ENCODE measurements around the gene GPR62. TPM values are rescaled to one million over a fixed set of nuclear protein-coding genes. Genes with fewer than 3 reads are reported as not detected.

The GPR62 gene
- total RNA-seq, 4 donors from 2014 or later = 0.94 TPM; not detected in 3

DNA sequence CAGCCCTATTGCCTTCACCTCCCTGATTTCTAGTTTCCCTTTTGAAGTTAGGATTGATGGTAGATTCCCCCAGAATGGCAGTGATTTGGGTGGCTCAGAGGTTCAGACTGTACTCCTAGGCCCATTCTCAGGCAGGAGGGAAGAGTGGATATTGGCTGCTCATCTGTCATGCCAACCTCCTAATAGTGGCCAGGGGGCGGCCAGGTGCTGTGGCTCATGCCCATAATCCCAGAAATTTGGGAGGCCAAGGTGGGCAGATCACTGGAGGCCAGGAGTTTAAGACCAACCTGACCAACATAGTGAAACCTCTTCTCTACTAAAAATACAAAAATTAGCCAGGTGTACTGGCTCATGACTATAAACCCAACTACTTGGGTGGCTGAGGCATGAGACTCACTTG lies 24.7 kb upstream of the GPR62 start:
- TF ChIP-seq, protein P1, sequence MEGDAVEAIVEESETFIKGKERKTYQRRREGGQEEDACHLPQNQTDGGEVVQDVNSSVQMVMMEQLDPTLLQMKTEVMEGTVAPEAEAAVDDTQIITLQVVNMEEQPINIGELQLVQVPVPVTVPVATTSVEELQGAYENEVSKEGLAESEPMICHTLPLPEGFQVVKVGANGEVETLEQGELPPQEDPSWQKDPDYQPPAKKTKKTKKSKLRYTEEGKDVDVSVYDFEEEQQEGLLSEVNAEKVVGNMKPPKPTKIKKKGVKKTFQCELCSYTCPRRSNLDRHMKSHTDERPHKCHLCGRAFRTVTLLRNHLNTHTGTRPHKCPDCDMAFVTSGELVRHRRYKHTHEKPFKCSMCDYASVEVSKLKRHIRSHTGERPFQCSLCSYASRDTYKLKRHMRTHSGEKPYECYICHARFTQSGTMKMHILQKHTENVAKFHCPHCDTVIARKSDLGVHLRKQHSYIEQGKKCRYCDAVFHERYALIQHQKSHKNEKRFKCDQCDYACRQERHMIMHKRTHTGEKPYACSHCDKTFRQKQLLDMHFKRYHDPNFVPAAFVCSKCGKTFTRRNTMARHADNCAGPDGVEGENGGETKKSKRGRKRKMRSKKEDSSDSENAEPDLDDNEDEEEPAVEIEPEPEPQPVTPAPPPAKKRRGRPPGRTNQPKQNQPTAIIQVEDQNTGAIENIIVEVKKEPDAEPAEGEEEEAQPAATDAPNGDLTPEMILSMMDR (IDR thresholded peaks at IDR 0.05; ENCODE audit: low read depth) = no peak

DNA sequence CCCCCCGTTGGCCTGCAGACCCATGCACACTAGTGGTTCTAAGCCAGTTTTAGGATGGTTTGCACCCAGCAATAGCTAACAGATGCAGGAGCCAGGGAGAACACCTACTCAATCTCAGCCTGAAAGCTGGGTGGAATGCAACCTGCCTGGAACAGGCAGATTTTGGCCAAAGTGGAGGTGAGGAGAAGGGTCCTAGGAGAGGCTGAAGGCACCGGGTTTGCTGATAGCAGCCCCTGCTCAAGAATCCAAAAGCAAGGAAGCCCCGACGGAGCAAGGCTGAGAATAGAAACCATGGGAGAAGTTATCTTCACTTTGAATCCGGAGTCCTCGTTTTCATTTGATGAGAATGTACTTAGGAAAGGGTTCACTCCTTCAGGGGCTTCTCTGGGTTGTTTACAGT lies 23.4 kb upstream of the GPR62 start:
- TF ChIP-seq, protein P1 (IDR thresholded peaks at IDR 0.05; ENCODE audit: low read depth) = no peak

DNA sequence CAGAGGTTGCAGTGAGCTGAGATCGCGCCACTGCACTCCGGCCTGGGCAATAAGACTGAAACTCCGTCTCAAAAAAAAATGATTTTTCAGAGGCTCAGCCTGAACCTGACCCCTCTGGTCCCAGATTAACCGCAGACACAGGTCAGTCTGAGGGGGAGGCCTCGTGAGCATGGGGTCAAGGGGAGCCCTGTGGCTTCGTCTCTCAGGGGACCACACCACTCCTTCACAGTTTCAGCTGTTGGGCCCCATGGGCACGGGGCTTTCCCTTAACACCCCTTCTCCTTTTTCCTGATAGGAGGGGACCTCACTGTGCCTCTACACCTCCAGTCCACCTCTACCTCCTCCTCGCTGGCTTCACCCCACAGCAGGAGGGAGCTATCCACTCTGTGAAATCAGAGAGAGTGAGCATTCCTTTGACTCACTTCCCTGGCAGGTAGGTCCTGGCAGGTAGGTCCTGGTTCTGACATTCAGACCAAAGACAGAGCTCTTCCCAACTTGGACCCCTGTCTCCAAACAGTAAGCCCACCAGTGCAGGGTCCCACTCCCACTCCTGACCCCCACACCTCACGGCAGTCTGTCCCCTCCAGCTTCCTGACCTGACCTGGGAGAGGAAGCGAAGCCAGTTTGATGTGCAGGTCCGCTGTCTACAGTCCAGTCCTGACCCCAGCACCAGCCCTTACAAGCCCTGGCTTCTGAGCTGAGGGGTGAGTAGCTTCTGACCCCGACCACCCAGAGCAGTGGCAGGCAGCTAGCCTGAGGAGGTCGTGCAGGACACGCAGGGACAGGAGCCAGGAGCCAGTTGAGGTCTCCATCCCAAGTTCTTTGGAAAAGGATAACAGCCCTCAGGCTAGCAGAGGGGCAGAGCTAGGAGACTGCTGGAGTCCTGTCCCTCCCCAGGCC lies 22.5 kb upstream of the GPR62 start:
- TF ChIP-seq, protein P1 (IDR thresholded peaks at IDR 0.05; ENCODE audit: low read depth) = no peak

DNA sequence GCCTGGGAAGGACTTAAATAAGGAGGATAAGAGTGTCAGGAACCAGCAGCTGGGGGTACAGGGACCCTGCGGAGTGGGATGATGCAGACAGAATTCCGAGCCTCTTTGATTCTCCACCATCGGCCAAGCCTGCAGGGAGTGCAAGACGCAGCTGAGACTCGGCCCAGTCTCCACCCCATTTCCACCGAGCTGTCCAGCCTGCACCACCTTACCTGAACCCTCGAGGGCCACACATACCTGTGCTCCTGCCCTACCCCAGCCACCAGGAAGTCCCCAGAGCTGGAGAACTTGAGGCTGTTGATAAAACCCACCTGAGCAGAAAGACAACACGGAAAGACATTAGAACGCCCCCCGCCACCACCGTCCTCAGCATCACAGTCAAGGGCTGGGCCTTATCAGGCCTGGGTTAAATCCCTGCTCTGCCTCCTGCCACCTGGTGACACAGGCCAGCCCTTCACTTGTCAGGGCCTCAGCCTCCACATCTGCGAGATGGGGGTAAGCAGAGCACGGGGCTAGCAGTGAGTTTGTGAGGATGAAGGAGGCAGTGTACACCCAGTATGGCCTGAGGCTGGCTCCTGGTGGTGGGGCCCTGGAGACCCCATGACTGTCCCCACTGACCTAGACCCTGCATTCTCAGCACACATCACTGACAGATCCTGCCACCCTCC lies 21.6 kb upstream of the GPR62 start:
- TF ChIP-seq, protein P1 (IDR thresholded peaks at IDR 0.05; ENCODE audit: low read depth) = no peak

DNA sequence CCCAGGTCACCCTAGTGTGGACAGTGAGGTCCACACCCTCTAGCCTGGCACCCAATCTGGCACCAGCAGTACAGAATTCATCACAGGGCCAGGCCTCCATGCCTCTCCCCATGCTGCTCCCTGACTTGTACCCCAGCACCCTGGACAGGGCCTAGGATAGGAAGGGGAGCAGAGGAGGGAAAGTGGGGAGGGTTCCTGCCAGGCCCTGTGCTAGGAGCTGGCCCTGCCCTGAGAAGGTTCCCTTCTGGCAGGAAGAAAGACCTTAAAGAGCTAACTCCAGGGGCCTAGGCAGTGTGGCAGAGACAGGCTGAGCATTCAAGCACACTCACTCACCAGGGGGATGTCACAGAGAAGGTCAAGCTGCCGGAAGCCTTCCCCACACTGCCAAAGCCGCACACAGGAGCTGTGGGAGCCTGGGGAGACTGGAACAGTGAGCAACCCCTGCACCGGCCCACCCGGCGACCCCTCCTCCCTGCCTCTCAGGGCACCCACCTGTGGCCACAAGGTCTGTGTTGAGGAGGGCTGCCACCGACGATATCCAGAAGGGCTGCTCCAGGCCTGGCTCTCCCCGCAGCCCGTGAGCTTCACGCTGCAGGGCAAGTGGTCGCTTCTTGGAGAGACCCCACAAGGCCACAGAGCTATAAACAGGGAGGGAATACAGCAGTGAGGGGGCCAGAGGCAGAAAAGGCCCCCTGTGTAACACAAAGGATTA lies 20.9 kb upstream of the GPR62 start:
- TF ChIP-seq, protein P1 (IDR thresholded peaks at IDR 0.05; ENCODE audit: low read depth) = no peak

DNA sequence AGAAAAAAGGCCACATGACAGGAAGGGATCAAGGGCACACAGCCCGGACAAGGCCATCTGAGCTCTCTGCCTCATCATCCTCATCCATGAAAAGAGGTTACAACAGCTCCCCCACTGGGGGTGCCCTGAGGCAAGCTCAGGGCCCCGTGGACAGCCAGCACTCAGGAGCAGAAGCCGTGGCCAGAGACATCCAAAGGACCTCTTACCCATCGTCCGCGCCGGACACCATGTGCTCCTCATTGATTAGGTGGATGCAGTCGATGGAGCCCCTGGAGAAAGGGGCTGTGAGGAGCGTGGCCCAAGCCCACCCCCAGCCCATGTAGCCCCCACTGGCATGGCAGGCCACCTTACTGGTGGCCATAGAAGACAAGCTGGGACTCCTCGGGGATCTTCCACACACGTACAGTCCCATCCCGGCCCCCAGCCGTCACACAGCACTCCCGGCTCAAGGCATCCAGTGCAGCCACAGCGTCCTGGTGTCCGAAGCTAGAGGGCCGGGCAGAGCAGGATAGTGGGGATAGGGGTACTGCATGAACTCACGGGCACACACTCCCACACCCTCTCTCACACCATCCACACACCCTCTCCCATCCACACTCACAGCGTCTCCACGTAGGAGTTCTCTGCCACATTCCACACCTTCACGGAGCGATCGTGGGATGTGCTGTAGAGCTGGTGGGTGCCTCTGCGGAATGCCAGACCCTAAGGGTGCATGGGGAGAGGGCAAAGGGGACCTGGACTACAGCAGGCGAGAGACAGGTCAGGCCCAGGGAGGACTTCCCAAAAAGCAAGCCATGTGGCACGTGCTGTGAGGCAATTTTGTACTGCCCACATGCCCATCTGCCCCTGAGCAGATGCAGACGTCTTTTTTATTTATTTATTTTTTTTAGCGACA lies 19.9 kb upstream of the GPR62 start:
- TF ChIP-seq, protein P1 (IDR thresholded peaks at IDR 0.05; ENCODE audit: low read depth) = no peak

All from subcutaneous adipose tissue (tissue), 4 donors.